T1000 (cell line): Measurements from ENCODE around the gene MUC5B.
"Not testable (repeated sequence)": the region's sequence is repeated elsewhere in the genome, so short reads cannot be mapped to it uniquely, and the experiment has no call there.

ENCODE experiments used
- DNase-seq: peaks from one replicate; lab custom pipeline; 2025; ENCODE audit warnings: mixed read lengths; lab: John Stamatoyannopoulos, UW

The MUC5B gene

GRCh38 chr11:1203505-1204271 lies 19.2 kb upstream of the MUC5B start:
- no peak for DNase-seq

GRCh38 chr11:1204381-1205101 lies 18.3 kb upstream of the MUC5B start:
- no peak for DNase-seq

GRCh38 chr11:1205121-1205986 lies 17.5 kb upstream of the MUC5B start:
- DNase-seq: no peak

GRCh38 chr11:1205987-1206331 lies 16.9 kb upstream of the MUC5B start:
- no peak for DNase-seq

GRCh38 chr11:1206391-1207271 lies 16.2 kb upstream of the MUC5B start:
- DNase-seq: no peak

- DNase-seq: no peak
Observed at GRCh38 chr11:1207401-1208143, 15.3 kb upstream of the MUC5B start.

GRCh38 chr11:1208144-1208393 lies 14.8 kb upstream of the MUC5B start:
- DNase-seq: no peak

- DNase-seq: no peak
Observed at GRCh38 chr11:1208394-1209261, 14.2 kb upstream of the MUC5B start.

- DNase-seq: no peak
Observed at GRCh38 chr11:1209371-1210057, 13.4 kb upstream of the MUC5B start.

- DNase-seq: no peak
Observed at GRCh38 chr11:1211838-1212237, 11.0 kb upstream of the MUC5B start.

- DNase-seq: not testable (repeated sequence)
Observed at GRCh38 chr11:1215826-1216225, 7.0 kb upstream of the MUC5B start.

GRCh38 chr11:1217151-1217550 lies 5.7 kb upstream of the MUC5B start:
- DNase-seq: no peak

- no peak for DNase-seq
Observed at GRCh38 chr11:1218256-1218787, 4.5 kb upstream of the MUC5B start.

- no peak for DNase-seq
Observed at GRCh38 chr11:1218788-1219445, 3.9 kb upstream of the MUC5B start.

- DNase-seq: no peak
Observed at GRCh38 chr11:1219446-1219833, 3.4 kb upstream of the MUC5B start.

GRCh38 chr11:1219834-1220815 lies 2.7 kb upstream of the MUC5B start:
- DNase-seq: no peak

- DNase-seq: no peak
Observed at GRCh38 chr11:1220941-1221721, 1.7 kb upstream of the MUC5B start.
